Fibroblast of pulmonary artery (primary cell): ENCODE measurements around the gene UBE3C.
"Not testable (repeated sequence)": the region's sequence is repeated elsewhere in the genome, so short reads cannot be mapped to it uniquely, and the experiment has no call there.

Source experiments
- DNase-seq: peaks from one replicate; pipeline ENCODE4 v3.0.0-alpha.2; 2010; ENCODE audit warnings: low read depth
- H3K4me3 ChIP-seq: replicated peaks from 2 replicates; pipeline ENCODE4 v1.5.1; 2011; ENCODE audit warnings: low read depth, mild to moderate bottlenecking, control low read depth, low read length, moderate library complexity
- TF ChIP-seq, protein P1 (sequence below): IDR thresholded peaks from 2 replicates; pipeline ENCODE4 v1.5.1; 2011; ENCODE audit warnings: mild to moderate bottlenecking, control low read depth, low read length, inconsistent platforms; ENCODE audit errors: missing control alignments

UBE3C gene

DNA sequence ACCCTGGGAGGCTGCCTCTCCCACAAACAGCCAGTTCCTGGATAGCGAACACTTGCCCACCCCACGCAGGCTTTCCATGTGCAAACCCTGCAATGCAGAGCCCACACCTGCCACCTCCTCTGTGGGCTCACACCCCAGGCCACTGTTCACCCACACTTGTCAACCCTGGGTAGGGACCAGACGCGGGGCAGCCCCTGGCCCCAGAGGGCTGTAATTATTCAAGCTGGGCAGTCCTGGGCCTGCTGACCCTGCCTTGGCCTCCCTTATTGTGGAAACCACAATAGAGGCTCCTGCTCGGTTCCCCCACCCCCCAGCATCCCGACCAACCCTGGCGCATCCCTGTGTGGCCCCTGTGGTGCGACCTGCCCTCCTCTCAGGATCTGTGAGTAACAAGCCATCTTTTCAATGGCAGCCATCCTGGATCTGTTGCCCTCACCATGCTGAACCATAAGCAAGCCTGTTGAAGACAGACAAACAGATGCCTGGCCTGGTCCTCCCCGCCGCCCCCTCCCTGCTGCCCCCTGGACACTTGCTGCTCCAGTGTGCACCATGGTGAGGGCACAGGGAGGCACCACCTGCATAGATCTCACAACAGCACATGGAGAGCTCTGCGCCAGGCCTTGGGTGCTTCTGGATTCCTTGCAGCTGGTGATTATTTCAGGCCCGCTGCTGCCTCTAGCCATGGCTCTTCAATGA lies 15.8 kb upstream of the UBE3C start:
- no peak for DNase-seq
- TF ChIP-seq, protein P1, sequence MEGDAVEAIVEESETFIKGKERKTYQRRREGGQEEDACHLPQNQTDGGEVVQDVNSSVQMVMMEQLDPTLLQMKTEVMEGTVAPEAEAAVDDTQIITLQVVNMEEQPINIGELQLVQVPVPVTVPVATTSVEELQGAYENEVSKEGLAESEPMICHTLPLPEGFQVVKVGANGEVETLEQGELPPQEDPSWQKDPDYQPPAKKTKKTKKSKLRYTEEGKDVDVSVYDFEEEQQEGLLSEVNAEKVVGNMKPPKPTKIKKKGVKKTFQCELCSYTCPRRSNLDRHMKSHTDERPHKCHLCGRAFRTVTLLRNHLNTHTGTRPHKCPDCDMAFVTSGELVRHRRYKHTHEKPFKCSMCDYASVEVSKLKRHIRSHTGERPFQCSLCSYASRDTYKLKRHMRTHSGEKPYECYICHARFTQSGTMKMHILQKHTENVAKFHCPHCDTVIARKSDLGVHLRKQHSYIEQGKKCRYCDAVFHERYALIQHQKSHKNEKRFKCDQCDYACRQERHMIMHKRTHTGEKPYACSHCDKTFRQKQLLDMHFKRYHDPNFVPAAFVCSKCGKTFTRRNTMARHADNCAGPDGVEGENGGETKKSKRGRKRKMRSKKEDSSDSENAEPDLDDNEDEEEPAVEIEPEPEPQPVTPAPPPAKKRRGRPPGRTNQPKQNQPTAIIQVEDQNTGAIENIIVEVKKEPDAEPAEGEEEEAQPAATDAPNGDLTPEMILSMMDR = no peak
- no peak overlapping the region for H3K4me3 ChIP-seq

DNA sequence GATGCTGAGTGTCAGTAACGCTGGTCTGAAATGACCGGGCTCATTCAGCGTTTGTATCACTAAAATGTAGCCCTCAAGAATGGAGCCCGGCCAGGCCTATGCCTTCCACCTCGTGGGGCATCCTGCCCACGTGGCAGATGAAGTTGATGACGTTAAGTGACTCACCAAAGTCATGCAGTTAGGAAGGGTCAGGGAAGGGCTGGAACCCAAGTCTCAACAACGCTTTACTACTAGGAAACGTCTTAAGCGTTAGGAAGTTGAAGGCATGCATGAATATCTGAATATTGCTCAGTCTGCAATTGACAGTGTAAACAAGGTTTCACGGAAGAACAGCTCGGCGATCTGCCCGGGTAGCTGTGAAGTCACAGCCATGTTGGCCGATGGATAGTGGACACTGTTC lies 14.0 kb upstream of the UBE3C start:
- TF ChIP-seq, protein P1 = no peak
- no peak overlapping the region for H3K4me3 ChIP-seq
- DNase-seq = no peak

DNA sequence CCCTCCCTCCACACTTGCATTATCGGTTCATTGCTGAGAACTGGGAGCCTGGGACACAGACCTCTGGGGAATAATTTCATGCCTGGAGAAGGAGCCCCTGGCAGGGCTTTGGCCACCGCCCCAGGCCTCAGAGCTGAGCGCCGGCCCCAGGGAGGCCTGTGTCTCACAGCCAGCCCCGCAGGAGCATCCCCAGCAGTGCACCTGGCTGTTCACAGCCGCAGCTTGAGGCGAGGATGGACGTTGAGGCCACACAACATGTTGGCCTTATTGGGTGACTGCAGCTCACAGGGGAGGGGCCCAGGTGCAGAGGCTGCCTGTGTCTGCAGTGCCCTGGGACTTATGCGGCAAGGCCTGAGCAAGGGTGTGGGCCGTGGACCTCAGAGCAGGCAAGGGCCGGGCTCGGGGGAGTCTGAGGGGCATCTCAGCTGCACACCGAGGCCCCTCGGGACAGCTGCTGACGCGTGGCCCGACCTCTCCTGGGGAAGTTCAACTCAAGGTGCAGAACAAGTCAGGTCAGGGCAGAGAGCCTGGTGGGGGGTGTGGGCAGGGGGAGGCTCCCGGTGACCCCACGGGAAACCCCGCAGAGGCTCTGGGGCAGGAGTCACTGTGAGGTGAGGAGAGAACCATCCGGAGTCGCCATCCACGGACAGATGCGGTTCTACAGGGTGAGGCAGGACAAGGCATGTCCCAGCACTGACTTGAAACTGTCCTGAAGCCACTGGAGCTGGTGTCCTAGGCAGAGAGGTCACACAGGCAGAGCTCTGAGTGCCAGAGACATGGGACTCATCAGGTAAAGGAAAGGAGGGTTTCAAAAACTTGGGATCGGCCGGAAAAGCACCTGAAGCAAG lies 13.1 kb upstream of the UBE3C start:
- TF ChIP-seq, protein P1 = no peak
- no peak overlapping the region for H3K4me3 ChIP-seq
- no peak for DNase-seq

DNA sequence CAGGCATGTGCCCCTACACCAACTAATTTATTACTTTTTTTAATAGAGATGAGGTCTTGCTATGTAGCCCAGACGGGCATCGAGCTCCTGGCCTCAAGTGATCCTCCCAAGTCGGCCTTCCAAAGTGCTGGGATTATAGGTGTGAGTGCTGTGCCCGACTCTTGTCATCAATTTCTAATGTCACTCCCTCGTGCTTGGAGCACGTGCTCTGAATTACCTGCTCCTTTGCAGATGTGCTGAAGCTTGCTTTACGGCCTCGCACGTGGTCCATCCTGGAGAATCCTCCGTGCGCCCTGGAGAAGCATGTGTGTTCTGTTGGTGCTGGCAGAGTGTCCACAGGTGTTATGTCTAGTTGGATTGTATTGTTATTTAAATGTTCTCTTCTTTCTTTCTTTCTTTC lies 11.8 kb upstream of the UBE3C start:
- TF ChIP-seq, protein P1 = no peak
- DNase-seq = no peak
- no peak overlapping the region for H3K4me3 ChIP-seq

DNA sequence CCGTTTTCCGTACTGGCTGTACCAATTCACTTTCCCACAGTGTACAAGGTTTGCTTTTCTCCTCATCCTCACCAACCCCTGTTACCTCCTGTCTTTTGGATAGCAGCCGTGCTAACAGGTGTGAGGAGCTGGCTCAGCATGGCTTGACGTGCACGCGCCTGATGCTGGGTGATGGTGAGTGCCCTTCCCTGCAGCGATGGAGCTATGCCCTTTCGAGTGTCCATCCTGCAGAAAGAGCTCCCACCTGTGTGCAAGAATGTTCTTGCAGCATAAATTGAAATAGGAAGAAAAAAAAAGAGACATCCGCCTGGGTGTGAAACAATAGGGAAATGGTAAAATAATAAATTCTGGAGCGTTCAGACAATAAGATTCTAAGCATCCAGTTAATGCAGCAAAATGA lies 9.5 kb upstream of the UBE3C start:
- H3K4me3 ChIP-seq = no peak overlapping the region
- TF ChIP-seq, protein P1 = no peak
- DNase-seq = no peak

DNA sequence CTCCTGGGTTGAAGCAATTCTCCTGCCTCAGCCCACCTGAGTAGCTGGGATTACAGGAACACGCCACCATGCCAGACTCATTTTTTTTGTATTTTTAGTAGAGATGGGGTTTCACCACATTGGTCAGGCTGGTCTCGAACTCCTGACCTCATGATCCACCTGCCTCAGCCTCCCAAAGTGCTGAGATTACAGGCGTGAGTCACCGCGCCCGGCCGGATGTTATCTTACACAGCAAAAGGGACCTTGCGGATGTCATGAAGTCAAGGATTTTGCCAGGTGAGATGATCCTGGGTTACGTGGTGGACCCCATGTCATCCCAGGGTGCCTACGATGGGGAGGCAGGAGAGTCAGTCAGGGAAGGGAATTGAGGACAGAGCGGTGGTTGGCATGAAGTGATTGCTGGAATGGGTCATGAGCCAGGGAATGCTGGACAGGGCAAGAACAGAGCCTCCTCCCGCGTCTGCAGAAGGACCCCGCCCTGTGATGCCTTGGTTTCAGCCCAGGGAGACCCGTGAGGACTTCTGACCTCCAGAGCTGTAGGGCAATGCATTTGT lies 8.7 kb upstream of the UBE3C start:
- no peak overlapping the region for H3K4me3 ChIP-seq
- TF ChIP-seq, protein P1 = no peak
- DNase-seq = no peak

DNA sequence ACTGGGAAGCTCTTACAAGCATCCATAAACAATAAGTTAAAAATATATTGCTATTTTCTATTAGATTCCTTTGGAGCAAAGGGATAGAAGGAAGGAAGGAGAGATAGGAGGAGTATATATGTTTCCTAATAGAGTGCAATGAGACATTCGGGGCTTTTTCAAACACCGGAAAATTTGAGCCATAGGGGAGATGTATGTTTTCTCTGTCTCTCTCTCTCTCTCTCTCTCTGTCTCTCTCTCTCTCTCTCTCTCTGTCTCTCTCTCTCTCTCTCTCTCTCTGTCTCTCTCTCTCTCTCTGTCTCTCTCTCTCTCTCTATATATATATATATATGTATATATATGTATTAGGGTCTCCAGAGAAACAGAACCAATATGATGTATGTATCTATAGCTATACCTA lies 7.9 kb upstream of the UBE3C start:
- DNase-seq, H3K4me3 ChIP-seq: not testable (repeated sequence)
